Liver (tissue), 9 donors: ENCODE measurements around the gene LARGE1. TPM values are rescaled to one million over a fixed set of nuclear protein-coding genes. Genes with fewer than 3 reads are reported as not detected.

Source experiments
- DNase-seq: peaks from one replicate; pipeline ENCODE4 v3.0.0-alpha.2; 2017; ENCODE audit warnings: low spot score
- H3K27ac ChIP-seq, 2 donors: one replicate each; pipeline ENCODE4 v1.7.0; 2013; ENCODE audit warnings: inconsistent platforms in 2 of 2, low read length in 2 of 2, control low read depth in 1 of 2, low read depth in 1 of 2, mild to moderate bottlenecking in 1 of 2
- H3K27me3 ChIP-seq, 4 donors: one replicate each; pipeline versions ENCODE4 v1.6.1 to v1.7.0; 2013; ENCODE audit warnings: low read length in 3 of 4, inconsistent platforms in 1 of 4, mild to moderate bottlenecking in 1 of 4, moderate library complexity in 1 of 4; ENCODE audit not compliant: control insufficient read depth in 4 of 4, insufficient read depth in 4 of 4
- H3K36me3 ChIP-seq, 4 donors: one replicate each; pipeline versions ENCODE4 v1.6.1 to v1.7.0; 2013; ENCODE audit warnings: low read length in 3 of 4, mild to moderate bottlenecking in 3 of 4, low read depth in 1 of 4, moderate library complexity in 1 of 4; ENCODE audit not compliant: control insufficient read depth in 4 of 4, insufficient read depth in 3 of 4
- H3K4me1 ChIP-seq, 4 donors: one replicate each; pipeline versions ENCODE4 v1.6.1 to v1.7.0; 2013; ENCODE audit warnings: low read length in 3 of 4, mild to moderate bottlenecking in 3 of 4, moderate library complexity in 1 of 4; ENCODE audit not compliant: control insufficient read depth in 4 of 4, insufficient read depth in 4 of 4
- H3K4me3 ChIP-seq, 3 donors: one replicate each; pipeline versions ENCODE4 v1.6.1 to v1.7.0; 2013; ENCODE audit warnings: low read length in 3 of 3, control low read depth in 1 of 3, low read depth in 1 of 3, mild to moderate bottlenecking in 1 of 3
- H3K9ac ChIP-seq, 2 donors: one replicate each; pipeline ENCODE4 v1.7.0; 2013; ENCODE audit warnings: low read length in 2 of 2, mild to moderate bottlenecking in 2 of 2, moderate library complexity in 2 of 2, control low read depth in 1 of 2, low read depth in 1 of 2
- H3K9me3 ChIP-seq, 4 donors: one replicate each; pipeline versions ENCODE4 v1.6.1 to v1.7.0; 2013; ENCODE audit warnings: low read length in 3 of 4; ENCODE audit not compliant: control insufficient read depth in 4 of 4
- CTCF ChIP-seq: fragments of 150-350 bp; IDR thresholded peaks from 2 replicates; pipeline ENCODE4 v1.5.1; 2017; ENCODE audit warnings: improper control_type of control experiment, low read depth, low read length; ENCODE audit not compliant: missing input control
- EGR1 ChIP-seq, 2 donors: IDR thresholded peaks; 2 replicates each; pipeline ENCODE4 v1.6.1; 2016 to 2018; ENCODE audit warnings: antibody characterized with exemption in 2 of 2, low read depth in 2 of 2
- FOXA1 ChIP-seq: IDR thresholded peaks from 2 replicates; pipeline ENCODE4 v1.6.1; 2016; ENCODE audit warnings: antibody characterized with exemption
- FOXA2 ChIP-seq: IDR thresholded peaks from 2 replicates; pipeline ENCODE4 v1.6.1; 2016; ENCODE audit warnings: antibody characterized with exemption
- GABPA ChIP-seq, 2 donors: IDR thresholded peaks in 1 of 2; conservative IDR thresholded peaks in 1 of 2; 2 replicates each; pipeline ENCODE4 v1.6.1; 2016; ENCODE audit warnings: antibody characterized with exemption in 2 of 2, mild to moderate bottlenecking in 1 of 2, moderate library complexity in 1 of 2
- HNF4A ChIP-seq, 2 donors: conservative IDR thresholded peaks; 2 replicates each; pipeline ENCODE4 v1.6.1; 2016; ENCODE audit warnings: antibody characterized with exemption in 2 of 2, mild to moderate bottlenecking in 2 of 2
- HNF4G ChIP-seq: IDR thresholded peaks from 2 replicates; pipeline ENCODE4 v1.6.1; 2016; ENCODE audit warnings: antibody characterized with exemption
- JUND ChIP-seq, 2 donors: IDR thresholded peaks; 2 replicates each; pipeline ENCODE4 v1.6.1; 2016; ENCODE audit warnings: antibody characterized with exemption in 2 of 2
- MAX ChIP-seq: IDR thresholded peaks from 2 replicates; pipeline ENCODE4 v1.6.1; 2016; ENCODE audit warnings: antibody characterized with exemption
- NR2F2 ChIP-seq: IDR thresholded peaks from 2 replicates; pipeline ENCODE4 v1.6.1; 2016; ENCODE audit warnings: antibody characterized with exemption
- RAD21 ChIP-seq, 2 donors: IDR thresholded peaks; 2 replicates each; pipeline ENCODE4 v1.6.1; 2016; ENCODE audit warnings: antibody characterized with exemption in 2 of 2, mild to moderate bottlenecking in 2 of 2
- RXRA ChIP-seq, 2 donors: IDR thresholded peaks; 2 replicates each; pipeline ENCODE4 v1.6.1; 2017 to 2018; ENCODE audit warnings: antibody characterized with exemption in 2 of 2, mild to moderate bottlenecking in 1 of 2
- SP1 ChIP-seq: IDR thresholded peaks from 2 replicates; pipeline ENCODE4 v1.6.1; 2018; ENCODE audit warnings: antibody characterized with exemption, mild to moderate bottlenecking
- TAF1 ChIP-seq: conservative IDR thresholded peaks from 2 replicates; pipeline ENCODE4 v1.6.1; 2016; ENCODE audit warnings: antibody characterized with exemption, mild to moderate bottlenecking
- YY1 ChIP-seq: IDR thresholded peaks from 2 replicates; pipeline ENCODE4 v1.6.1; 2016; ENCODE audit warnings: antibody characterized with exemption, mild to moderate bottlenecking
- WGBS: extraction: QIAGEN DNeasy Blood & Tissue Kit; methylation state at CpG from one replicate; pipeline ENCODE4 v1.1.7; 2013; 5-methylcytosine and 5-hydroxymethylcytosine counted together
- polyA plus RNA-seq, 2 donors: library from polyadenylated mRNA; stranded (reverse) in 1 of 2; unstranded in 1 of 2; fragments of 200-250 nt in 1 of 2; fragments of >200 nt in 1 of 2; fragmentation: Nextera tagmentation in 1 of 2; extraction: Ambion mirVana in 1 of 2; gene quantifications; one replicate each; pipeline versions ENCODE4 v1.2.1 to v1.2.3, GENCODE V29; 2013 to 2015
- total RNA-seq, 2 donors: library from RNA; depleted of rRNA; stranded (reverse); fragments of >200 nt; gene quantifications; one replicate each; pipeline ENCODE4 v1.2.3, GENCODE V29; 2014
- TF ChIP-seq, protein P1 (sequence below): IDR thresholded peaks from 2 replicates; pipeline ENCODE4 v1.6.1; 2016; ENCODE audit warnings: antibody characterized with exemption
- TF ChIP-seq, protein P2 (sequence below): IDR thresholded peaks from 2 replicates; pipeline ENCODE4 v1.6.1; 2016; ENCODE audit warnings: antibody characterized with exemption, mild to moderate bottlenecking
- TF ChIP-seq, protein P3 (sequence below): IDR thresholded peaks from 2 replicates; pipeline ENCODE4 v1.6.1; 2016; ENCODE audit warnings: antibody characterized with exemption
- donor health status: healthy.
- donor health status: healthy.
- donor health status: healthy.
- donor health status: healthy.
- donor health status: healthy.

The LARGE1 gene
- total and polyA plus RNA-seq, 4 donors = 2.3 to 14.1 (median 5.7) TPM

- no peaks in the 10 kb centered on the region for H3K36me3 ChIP-seq
- H3K9ac ChIP-seq = no peak overlapping the region
- no peak overlapping the region for H3K27ac ChIP-seq
- TF ChIP-seq CTCF (no peak), HNF4G (no peak), RAD21 (IDR thresholded peaks at IDR 0.05) (no peak), FOXA1 (no peak), FOXA2 (no peak)
- TF ChIP-seq, protein P1, sequence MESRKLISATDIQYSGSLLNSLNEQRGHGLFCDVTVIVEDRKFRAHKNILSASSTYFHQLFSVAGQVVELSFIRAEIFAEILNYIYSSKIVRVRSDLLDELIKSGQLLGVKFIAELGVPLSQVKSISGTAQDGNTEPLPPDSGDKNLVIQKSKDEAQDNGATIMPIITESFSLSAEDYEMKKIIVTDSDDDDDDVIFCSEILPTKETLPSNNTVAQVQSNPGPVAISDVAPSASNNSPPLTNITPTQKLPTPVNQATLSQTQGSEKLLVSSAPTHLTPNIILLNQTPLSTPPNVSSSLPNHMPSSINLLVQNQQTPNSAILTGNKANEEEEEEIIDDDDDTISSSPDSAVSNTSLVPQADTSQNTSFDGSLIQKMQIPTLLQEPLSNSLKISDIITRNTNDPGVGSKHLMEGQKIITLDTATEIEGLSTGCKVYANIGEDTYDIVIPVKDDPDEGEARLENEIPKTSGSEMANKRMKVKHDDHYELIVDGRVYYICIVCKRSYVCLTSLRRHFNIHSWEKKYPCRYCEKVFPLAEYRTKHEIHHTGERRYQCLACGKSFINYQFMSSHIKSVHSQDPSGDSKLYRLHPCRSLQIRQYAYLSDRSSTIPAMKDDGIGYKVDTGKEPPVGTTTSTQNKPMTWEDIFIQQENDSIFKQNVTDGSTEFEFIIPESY = no peak
- no peaks in the 10 kb centered on the region for H3K27me3 ChIP-seq
- H3K4me3 ChIP-seq = no peak overlapping the region
- H3K4me1 ChIP-seq = no peaks in the 10 kb centered on the region
- H3K9me3 ChIP-seq = no peaks in the 10 kb centered on the region
- 94% methylated on average over 1 of the region's 1 CpG for WGBS
- no peak for DNase-seq
Observed at GRCh38 chr22:33931406-33931805, 11.1 kb upstream of the LARGE1 start.

DNA sequence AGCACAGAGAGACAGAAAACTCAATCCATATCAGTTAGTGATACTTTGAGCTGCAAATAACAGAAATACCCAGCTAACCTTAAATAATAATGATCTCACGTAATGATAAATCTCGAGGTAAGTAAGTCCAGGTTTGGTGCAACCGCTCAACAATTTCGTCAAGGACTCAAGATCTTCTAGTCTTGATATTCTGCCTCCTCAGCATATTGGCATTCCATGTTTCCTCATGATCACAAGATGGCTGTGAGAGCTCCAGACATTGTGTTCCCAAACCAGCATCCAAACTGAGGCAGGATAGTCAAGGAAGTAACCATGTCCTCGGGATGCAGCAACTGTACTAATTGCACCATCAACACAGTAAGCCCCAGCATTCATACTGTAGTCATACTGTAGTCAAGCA is 7.5 kb upstream of the LARGE1 start:
- Histone ChIP-seq H3K27ac (no peak overlapping the region), H3K27me3 (no peaks in the 10 kb centered on the region), H3K9ac (no peak overlapping the region), H3K36me3 (no peaks in the 10 kb centered on the region), H3K4me3 (no peak overlapping the region), H3K4me1 (peaks cover 0 to 13% (median 9%) of the 10 kb centered on the region in 4 donors), H3K9me3 (no peaks in the 10 kb centered on the region)
- 89% methylated on average over 5 of the region's 5 CpGs for WGBS
- no peak for TF ChIP-seq GABPA (IDR thresholded peaks at IDR 0.05 in 1 of 2, conservative IDR thresholded peaks at IDR 0.05 in 1 of 2)
- TF ChIP-seq FOXA1 = no peak
- TF ChIP-seq CTCF = no peak
- no peak for TF ChIP-seq JUND (IDR thresholded peaks at IDR 0.05)
- TF ChIP-seq EGR1 (IDR thresholded peaks at IDR 0.05; ENCODE audit: low read depth in 2 of 2) = no peak
- no peak for TF ChIP-seq HNF4A (conservative IDR thresholded peaks at IDR 0.05)
- TF ChIP-seq RXRA (IDR thresholded peaks at IDR 0.05) = no peak
- TF ChIP-seq, protein P1 = no peak
- TF ChIP-seq, protein P2, sequence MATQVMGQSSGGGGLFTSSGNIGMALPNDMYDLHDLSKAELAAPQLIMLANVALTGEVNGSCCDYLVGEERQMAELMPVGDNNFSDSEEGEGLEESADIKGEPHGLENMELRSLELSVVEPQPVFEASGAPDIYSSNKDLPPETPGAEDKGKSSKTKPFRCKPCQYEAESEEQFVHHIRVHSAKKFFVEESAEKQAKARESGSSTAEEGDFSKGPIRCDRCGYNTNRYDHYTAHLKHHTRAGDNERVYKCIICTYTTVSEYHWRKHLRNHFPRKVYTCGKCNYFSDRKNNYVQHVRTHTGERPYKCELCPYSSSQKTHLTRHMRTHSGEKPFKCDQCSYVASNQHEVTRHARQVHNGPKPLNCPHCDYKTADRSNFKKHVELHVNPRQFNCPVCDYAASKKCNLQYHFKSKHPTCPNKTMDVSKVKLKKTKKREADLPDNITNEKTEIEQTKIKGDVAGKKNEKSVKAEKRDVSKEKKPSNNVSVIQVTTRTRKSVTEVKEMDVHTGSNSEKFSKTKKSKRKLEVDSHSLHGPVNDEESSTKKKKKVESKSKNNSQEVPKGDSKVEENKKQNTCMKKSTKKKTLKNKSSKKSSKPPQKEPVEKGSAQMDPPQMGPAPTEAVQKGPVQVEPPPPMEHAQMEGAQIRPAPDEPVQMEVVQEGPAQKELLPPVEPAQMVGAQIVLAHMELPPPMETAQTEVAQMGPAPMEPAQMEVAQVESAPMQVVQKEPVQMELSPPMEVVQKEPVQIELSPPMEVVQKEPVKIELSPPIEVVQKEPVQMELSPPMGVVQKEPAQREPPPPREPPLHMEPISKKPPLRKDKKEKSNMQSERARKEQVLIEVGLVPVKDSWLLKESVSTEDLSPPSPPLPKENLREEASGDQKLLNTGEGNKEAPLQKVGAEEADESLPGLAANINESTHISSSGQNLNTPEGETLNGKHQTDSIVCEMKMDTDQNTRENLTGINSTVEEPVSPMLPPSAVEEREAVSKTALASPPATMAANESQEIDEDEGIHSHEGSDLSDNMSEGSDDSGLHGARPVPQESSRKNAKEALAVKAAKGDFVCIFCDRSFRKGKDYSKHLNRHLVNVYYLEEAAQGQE = no peak
- no peak for TF ChIP-seq SP1
- no peak for TF ChIP-seq YY1
- TF ChIP-seq FOXA2 = no peak
- TF ChIP-seq RAD21 (IDR thresholded peaks at IDR 0.05) = no peak
- no peak for TF ChIP-seq NR2F2
- TF ChIP-seq, protein P3, sequence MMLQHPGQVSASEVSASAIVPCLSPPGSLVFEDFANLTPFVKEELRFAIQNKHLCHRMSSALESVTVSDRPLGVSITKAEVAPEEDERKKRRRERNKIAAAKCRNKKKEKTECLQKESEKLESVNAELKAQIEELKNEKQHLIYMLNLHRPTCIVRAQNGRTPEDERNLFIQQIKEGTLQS = no peak
- no peak for TF ChIP-seq TAF1
- TF ChIP-seq MAX = no peak
- TF ChIP-seq HNF4G = no peak
- no peak for DNase-seq
